NCI-H82 (cell line): ENCODE measurements around the gene AAK1.

Experiments used
- DNase-seq: peaks from one replicate; lab custom pipeline; 2025; lab: John Stamatoyannopoulos, UW

The AAK1 gene

DNA sequence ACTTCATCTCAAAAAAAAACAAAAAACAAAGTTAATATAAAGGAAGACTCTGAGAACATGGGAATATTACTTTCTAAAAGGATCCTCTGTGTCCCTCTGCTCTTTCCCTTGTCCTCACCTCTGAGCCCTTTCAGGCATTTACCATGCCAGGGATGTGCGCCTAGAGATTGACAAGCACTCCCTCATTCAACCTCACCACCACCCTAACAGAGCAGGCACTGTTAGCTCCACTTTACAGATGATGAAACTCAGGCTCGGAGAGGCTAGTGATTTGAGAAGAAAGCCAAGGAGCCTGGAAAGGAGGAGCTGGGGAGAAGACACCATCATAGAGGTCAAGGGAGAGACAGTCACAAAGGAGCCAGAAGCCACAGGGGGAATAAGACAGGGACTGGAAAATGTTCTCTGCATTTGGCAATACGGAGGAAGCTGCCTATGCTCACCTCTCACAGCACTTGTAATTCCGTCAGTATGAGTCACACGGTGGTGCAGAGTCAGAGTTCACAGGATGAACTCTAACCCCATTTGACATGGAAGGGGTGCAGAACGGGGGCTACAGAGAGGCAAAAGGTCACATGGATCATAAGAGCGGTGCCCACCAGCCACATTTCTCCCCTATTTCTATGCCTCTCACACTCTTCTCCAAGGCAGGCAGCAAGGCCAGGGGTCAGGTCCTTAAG, 104.5 kb downstream of the AAK1 start:
- no peak for DNase-seq

DNA sequence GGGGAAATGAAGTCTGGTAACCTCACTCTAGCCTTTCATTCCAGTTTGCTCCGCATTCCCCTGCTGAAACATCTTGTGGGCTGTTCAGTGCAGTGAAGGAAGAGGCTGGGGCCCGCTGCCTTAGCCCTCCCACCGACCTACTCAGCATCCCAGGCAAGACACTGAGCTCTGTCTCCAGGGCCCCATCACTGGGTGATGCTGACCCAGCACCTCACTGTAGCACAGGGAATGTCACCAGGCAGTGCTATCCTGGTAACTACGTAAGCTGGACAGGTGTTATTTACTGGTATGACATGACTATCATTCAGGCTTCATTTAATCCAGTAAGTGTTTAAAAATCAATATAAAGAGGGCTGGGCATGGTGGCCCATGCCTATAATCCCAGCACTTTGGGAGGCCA, 105.3 kb downstream of the AAK1 start:
- DNase-seq = peak; percentile 58

DNA sequence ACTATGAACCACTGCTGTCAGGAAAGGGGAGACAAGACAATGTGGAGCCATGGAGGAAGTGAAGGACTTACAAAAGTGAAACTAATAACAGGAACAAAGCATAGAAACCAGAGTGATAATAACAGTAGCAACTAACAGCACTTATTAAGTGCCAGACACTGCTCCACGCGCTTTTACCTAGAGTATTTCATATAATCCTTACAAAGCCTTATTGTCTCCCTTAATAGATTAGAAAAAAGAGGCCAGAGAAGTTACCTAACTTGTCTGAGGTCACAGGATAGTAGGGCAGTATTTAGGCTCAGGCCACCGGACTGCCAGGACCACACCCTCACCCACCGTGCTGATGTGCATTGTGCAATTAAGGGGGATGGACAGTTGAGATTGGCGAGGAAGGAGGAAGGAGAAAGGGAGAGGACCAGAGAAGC, 107.7 kb downstream of the AAK1 start:
- no peak for DNase-seq

DNA sequence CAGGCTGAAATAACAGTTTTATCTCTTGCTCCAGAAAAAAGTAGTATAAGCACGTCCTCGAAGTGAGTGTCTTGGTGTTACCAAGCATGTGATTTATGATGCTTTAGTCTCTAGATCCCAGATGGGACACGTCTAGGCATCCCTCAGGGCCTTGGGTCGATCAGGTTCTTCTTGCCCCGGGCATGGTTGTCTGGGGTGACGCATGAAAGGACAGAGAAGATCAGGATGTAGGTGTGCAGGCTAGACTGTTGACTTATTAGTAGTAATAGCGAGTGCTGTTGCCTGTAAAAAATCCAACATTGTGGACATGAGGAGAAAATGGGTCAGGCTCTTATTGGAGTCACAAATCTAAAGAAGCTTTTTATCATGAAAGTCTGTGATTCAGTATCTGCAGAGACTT, 112.4 kb downstream of the AAK1 start:
- no peak for DNase-seq

DNA sequence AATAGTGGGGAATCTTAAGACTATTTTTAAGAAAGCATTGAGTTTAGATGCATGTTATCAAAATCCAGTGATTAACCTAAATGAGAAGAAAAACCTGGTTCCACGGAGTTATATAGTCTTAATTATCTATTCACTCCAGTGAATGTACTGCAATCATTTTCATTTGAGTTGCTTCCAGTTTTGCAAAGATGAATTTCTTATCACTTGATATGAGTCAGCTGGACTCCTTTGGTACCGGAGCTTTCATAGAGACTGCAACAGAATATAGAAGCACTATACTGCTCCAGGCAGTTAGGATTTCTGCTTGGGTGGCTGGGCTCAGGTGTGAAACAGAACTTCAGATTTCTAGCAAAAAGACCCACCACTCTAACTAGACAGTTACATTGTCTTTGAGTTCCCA, 114.1 kb downstream of the AAK1 start:
- DNase-seq = no peak

DNA sequence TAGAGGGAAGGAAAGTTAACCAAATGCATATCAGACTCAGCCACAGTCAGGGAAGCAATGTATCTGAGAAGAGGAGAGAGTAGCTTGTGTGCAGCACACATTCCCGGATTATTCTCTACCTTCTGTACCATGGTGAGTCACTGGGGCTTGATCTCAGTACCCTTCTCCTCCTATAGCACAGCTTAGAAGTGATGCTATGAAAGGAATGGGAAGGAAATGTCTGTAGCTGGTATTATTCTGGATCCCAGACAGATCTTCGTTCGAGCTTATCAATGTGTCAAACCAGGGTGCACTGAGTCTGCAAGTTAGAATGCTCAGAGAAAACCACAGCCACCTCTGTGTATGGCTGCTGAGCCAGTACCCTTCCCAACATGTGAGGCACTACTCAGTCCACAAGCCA, 118.3 kb downstream of the AAK1 start:
- DNase-seq = no peak

DNA sequence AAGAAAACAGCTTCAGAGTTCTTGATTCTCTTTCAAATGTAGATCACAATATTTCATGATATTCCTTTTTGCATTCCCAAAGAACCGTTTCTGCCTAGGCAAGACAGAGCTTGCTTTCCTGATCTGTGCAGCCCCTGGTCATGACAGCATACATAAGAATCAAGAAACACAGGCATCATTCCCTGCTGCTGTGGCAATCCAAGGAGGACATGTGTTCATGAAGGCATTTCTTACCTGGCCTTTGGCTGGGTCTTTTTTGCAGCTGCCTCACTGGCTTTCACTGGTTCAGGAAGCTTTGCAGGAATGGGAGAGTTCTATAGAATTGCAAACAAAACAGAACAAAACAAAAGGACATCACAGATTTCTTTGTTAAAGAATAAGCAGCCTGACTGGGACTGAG, 118.7 kb downstream of the AAK1 start:
- DNase-seq = no peak

DNA sequence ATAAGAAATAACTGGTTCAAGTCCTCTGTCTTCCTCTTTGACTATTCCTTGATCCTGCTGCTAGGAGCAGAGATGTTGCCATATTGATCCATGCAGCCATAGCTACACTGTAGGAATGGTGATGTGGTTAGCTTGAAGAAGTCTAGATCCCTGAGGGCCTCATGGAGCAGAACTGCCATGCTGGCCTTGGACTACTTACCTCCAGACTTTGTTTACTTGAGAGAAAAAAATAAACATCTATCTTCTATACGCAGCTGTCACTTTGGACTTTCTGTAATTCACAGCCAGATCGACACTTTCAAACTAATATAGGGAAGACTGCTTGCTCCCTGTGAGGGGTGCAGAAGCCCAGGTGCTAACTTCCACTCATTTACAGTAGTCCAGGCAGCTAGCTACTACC, 121.8 kb downstream of the AAK1 start:
- DNase-seq = no peak

DNA sequence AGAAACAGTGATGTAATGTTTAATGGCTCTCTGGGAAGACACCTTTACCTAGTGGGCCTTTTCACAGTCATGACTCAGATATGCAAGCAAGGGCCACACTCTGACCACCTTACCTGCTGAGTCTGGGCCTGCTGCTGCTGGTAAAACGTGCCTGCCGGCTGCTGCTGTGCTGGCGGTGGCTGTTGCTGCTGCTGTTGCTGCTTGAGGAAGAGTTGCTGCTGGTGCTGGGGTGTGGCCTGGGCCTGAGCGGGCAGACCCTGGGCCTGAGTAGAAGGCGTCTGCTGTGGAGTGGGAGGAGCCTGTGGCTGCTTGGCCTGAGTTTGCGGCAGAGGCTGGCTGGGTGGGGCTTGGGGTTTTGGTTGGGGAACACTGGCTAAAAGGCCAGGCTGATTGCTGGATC, 124.7 kb downstream of the AAK1 start:
- DNase-seq = no peak

DNA sequence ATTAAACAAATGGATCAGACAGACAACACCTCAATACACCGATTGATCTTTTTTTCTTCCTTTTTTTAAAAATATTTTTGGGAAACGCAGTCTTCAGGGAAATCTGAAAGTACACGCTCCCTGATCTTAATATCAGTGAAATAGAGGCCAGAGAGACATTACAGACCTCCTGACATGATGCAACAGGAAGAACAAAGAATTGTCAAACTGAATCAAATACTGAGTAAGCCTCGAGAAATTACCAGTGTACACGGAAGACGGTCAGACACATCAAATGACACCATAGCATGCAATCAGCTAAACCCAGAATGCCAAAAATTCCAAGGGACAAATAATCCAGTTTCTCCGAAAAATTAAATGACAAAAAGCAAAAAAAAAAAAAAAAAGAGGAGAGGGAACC, 126.1 kb downstream of the AAK1 start:
- DNase-seq = no peak

DNA sequence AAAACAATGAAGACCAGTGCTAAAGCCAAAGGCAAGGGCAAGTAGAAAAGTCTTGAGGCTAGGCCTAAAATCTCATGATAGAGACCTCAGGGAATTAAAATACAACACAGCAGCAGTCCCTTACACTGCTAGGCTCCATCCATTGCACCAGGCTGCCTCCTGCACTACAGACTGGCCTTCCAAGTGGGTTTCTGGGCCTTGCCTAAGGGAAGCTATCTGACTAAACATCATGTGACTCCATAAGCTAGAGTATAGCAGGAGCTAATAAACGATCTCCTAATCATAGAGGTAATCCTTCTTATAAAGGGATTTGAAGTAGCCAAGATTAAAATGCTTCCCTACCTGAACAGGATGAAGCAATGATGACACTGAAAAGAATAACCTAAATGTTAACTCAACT, 128.7 kb downstream of the AAK1 start:
- DNase-seq = peak; percentile 87

DNA sequence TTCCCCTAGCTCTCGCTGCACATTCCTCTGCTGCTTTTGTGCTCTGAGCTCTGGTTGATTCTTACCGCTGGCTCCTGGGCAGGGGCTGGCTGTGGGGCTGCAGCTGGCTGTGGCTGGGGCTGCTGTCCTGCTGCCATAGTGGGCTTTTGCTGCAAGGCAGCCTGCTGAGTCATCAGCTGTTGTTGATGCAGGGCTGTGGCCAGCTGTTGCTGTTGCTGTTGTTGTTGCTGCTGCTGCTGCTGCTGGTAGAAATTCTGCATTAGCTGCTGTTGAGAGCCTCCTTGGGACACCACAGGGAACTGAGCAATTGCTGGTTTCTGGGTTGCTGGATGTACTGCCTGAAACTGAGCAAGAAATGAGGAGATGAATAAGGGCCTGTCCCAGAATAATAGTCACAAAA, 129.1 kb downstream of the AAK1 start:
- peak; percentile 76 for DNase-seq

DNA sequence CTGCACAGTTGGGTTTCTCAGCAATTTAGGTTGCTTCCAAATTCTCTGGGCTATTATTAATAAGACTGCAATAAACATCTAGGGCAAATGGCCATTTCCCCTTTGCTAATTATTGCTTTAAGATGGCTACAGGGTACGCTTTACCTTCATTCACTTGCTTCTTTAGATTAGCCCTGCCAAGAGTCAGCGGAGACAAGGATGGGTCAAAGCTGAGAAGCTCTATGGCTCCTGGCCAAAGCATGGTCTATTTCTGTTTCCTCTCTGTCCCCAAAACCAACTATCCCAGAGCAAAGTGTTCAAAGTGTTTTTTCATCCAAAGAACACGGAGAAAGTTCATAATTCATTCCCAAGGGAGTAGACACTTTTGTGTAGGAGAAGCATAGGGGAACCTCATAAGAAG, 131.1 kb downstream of the AAK1 start:
- DNase-seq = no peak

DNA sequence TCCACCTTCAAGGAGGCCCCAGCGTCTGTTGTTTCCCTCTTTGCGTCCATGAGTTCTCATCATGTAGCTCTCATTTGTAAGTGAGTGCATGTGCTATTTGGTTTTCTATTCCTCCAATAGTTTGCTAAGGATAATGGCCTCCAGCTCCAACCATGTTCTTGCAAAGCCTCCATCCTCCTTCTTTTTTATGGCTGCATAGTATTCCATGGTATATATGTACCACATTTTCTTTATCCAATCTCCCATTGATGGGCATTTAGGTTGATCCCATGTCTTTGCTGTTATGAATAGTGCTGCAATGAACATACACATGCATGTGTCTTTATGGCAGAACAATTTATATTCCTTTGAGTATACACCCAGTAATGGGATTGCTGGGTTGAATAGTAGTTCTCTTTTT, 133.3 kb downstream of the AAK1 start:
- DNase-seq = no peak

DNA sequence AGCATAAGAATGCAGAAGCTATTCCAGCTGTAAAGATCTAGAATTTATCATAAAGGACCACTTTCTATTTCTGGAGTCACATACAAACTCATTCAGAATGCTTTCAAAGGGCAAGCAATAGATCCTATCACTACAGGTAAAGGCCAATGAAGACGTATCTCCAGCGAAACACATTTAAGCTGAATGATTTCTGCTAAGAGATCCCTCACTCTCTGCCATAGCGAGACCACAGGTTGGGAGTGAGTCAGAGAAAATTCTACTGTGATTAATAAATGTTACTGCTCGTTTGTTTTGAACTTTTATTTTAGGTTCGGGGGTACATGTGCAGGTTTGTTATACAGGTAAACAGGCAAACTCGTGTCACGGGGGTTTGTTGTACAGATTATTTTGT, 133.8 kb downstream of the AAK1 start:
- DNase-seq = no peak

DNA sequence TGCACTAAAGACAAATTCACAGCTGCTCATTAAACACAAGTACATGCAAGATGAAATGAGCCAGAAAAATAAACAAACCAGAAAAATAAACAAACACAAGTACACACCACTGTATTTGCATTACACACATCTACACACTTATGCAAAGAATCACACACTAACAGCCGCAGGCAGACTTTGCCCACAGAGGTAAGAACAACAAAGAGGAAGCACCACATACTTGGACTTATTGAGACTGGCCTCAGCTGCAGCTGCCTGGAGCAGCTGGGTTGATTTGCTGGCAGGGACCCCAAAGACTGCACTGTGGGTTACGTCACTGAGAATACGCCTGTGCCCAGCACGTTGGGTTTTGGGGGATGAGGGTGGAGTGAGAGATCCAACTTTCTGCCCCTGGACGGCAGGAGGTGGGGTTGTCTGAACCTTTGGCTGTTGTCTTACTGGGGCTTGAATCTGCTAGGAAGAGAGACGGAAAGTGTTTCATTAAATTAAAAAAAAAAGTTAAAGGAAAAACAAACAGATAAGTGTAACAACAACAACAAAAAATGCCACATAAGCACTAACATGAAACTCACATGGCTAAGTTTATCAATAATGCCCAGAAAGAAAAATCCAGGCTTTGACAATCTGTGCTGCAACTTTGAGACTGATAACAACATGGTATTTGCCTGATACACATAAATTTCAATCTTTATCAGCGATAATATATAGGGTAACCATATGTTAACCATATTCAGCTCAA, 134.4 kb downstream of the AAK1 start:
- DNase-seq = no peak

DNA sequence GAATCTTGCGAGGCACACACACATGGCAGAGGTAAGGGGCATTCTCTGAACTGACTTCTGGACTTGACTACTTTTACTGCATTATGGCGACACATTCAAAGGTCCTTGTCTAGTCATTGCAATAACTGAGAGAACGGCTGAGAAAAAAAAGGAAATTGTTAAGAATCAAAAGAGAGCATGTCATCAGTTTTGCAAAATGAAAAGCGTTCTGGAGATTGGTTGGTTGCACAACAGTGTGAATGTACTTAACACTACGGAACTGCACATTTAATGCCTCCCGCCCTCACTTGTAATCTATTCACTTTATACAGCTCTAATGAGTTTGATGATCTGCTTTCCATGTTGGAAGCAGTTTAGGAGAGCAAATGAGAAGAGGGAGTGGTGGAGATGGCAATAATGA, 137.8 kb downstream of the AAK1 start:
- no peak for DNase-seq

DNA sequence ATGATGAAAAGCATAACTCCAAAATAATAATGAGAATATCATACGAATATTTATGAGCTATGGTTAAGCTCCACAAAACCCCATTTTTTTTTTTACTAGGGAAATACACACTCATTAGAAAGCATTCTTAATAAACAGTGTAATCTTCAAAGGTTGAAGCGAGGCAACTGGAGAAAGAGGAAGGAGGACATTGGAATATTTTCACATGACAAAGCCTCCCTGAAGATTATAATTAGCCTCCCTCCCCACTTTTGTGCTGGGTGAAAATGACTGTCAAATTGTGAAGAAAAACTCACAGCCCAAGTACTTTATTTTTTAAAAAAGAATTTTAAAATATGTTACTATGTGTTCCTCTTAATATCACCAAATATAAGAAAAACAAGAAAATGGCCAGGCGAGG, 142.2 kb downstream of the AAK1 start:
- no peak for DNase-seq

DNA sequence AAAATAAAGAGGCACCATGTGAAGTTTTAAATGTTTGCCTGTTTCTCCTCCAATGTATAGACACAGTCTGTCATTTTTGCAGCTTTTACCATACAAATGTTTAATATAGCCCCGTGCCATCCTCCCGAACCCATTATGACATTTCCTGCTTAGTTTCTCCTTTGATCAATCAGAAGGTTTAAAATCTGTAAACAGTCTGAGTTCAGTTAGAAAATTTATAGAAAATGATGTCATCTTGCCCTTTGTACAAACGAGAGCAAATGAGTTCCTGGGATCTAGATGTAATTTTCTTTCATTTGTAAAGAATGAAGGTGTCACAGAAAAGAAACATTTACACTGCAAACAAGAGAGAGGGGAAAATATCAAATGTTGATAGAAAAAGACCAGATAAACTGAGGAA, 143.6 kb downstream of the AAK1 start:
- no peak for DNase-seq

DNA sequence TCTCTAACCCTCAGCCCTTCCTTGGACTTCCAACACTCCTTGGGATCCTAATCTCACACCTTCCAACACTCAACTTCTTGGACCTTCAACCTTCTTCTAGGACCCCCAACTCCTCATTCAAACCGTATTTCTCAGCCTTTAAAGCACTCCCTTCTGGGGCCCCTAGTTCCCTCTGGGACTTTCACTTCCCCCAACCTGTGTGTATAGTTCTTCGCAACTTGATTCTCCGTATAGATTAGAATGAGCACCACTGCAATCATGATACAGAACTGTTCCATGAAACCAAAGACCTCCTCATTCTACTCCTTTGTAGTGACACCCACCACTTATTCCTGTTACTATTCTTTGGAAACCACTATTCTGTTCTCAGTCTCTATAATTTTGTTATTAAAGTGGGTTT, 144.3 kb downstream of the AAK1 start:
- no peak for DNase-seq

DNA sequence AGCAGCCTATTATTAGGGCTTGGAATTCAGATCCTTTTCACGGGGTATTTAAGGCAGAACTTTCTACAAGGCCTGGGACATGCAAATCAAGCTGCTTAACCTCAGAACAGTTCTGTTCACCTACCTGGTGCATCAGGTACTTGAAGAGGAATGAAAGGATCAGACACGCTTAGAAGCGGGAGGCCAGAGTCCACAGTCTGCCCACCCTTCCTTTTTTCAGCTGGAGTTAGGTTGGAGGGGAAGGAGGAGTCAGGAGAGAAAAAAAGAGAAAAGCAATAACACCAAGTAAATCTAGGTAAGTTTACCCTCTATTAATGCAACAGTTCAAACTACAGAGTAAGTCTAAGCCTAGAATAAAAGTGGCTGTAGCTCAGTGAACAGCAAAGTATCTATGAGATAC, 147.7 kb downstream of the AAK1 start:
- DNase-seq = no peak

DNA sequence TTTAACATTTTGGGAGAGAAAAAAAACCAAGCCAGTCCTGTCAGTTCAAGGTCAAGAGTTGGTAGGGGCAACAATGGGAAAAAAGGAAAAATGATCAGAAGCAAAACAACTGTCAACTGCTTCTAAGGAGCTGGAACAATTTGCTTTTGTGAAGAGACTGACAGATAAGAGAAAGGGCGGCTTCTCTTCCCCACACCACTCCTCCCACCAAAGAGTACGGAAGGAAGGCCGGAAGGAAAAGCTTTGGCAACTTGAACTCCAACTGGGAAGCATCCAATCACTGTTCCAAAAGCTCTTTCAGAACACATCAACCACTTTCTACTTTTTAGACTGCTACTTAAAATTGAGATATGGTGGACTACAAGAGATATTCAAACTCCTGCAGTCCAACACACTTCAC, 148.5 kb downstream of the AAK1 start:
- DNase-seq = no peak

DNA sequence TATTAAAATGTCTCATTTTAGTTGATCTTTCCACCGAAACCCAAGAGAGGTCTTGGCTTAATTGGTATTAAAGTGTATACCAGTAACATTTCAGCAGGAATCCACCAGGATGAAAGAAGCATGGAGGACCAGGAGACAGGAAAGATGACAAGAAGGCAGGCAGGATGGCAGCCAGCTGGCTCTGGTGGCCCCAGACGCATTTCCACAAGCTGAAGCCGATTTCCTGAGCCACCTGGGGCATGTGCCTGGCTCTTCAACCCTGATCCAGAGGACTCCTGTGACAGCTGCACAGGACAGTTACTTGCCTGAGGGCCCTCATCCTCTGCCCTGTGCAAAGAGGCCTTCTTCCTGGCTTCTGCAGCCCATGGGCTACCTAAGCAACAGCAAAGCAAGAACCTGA, 149.4 kb downstream of the AAK1 start:
- DNase-seq = no peak

DNA sequence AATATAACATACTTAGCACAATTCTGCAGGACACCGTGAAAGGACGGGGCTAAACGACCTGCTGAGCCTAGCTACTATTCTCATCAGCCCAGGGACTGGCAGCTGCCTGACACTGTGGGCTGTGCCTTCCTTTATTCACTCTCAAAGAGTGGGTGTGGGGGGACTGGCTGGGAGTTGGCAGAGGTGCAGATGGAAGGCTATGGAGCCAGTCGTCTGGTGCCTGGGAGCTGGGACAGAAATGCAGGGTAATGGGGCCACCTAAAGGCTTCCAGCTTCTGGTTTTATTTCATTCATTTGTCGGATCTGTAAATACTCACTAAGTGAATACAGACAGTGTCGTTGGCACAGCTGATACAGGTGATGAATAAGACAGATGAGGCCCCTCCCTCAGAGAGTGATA, 150.3 kb downstream of the AAK1 start:
- DNase-seq = peak; percentile 14
